NCI-H2227 (cell line): ENCODE data around the gene KAZALD1.
"Not testable (repeated sequence)": the region's sequence is repeated elsewhere in the genome, so short reads cannot be mapped to it uniquely, and the experiment has no call there.

Experiments
- DNase-seq: peaks from one replicate; lab custom pipeline; 2025; ENCODE audit not compliant: unreplicated experiment; lab: John Stamatoyannopoulos, UW

The KAZALD1 gene

GRCh38 chr10:101030496-101031127 is 31.2 kb upstream of the KAZALD1 start:
- no peak for DNase-seq

DNA sequence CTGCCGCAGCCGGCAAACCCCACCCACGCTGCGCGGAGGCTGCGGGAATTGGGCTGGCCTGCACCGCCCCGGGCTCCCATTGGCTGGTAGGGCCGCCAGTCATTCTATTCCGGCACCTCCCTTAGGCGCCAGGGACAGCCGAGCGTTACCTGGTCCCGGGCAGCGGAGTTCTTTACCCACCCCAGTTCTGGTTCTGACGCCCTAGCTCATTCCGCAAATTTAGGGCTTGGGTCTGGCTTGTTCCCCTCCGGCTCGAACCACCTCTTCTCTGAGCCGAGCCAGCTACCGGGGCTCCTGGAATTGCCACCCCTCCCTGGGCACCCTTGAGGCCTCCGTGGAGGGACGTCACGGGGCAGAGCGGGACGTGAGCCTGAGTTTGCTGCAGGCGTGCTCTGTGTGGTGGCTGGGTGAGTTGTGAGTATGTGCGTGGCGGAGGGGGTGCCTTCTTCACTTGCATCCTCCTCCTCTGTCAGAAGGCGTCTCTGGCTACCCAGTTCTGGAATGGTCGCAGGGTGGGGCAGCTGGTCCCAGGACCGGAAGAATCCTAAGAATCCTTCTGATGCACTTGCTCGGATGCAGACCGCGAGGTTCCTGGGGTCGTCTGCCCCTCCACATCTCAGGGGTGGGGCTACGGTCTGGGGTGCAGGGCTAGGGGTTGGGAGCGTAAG is 30.5 kb upstream of the KAZALD1 start, which contains the start of the genes PDZD7 and SFXN3:
Gene PDZD7 (minus strand): TSS at position 2 of the 668 bp plus-strand sequence. CDS start 910 bp downstream, outside the sequence.
Gene SFXN3 (plus strand): TSS at position 107 of the 668 bp plus-strand sequence. CDS start 3,461 bp downstream, outside the sequence.
- peak; percentile 91 for DNase-seq

DNA sequence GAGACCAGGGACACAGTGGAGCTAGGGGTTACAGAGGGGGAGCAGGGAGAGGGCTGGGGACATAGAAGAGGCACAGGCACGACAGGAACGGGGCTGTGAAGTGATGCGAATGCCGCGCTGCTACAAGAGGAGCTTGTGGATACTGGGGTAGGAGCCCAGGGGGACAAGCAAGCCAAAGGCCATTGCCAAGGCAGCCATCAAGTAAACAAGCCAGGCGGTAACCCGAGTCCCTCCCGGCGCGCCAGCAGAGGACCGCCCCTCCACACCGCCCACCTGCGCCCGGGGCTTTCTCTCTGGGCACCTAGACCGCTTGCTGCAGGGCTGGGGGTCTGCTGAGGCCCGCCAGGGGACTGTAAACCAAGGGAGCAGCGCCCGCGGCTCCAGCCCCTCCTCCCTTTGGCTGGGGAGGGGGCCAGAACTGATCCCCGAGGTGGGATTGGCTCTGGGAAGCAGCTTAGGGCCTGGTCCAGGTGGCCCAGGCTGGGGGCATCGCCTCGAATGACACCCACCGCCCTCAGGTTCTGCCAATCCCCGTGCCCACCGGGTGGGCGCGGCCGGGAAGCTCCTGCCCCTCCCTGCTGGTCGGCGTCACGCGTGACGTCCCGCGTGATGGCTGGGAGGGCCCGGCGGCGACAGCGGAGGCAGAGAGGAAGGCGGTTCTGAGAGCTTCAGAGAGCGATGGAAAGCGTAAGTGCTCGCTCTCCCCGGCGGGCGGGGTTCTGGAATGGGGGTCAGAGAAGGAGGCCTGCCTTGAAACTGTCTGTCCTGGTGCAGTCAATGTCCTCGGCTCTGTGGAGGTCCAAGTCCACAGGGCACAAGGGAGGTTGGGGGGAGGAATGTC is 29.8 kb upstream of the KAZALD1 start:
- peak; percentile 77 for DNase-seq

DNA sequence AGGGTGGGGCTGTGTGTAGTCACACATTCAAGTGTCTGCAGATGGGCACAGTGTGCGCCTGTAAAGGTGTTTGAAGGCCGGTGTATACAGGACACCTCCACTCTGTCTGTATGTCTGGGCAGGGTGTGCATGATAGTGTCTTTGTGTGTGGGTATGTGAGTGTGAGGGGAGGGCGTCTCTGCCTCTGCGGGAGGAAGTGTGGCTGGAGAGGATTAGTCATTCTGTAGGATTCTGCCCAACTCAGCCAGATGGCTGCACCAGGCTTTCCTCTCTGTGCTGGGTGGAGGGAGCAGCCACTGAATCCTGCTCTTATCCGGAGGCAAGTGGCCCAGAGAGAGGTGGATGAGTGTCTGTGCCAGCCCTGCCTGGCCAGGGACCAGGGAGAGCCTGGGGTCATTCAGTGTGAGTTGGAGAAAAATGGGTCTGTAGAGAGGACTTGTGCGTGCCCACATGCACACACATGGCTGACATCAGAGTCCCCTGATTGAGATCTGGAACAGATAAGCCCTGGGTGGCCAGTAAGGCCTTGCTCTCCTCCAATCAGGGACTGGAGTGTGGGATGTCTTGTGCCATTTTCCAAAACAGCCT is 29.1 kb upstream of the KAZALD1 start:
- no peak for DNase-seq

- no peak for DNase-seq
These were observed 28.5 kb upstream of the KAZALD1 start for GRCh38 chr10:101033276-101033675.

DNA sequence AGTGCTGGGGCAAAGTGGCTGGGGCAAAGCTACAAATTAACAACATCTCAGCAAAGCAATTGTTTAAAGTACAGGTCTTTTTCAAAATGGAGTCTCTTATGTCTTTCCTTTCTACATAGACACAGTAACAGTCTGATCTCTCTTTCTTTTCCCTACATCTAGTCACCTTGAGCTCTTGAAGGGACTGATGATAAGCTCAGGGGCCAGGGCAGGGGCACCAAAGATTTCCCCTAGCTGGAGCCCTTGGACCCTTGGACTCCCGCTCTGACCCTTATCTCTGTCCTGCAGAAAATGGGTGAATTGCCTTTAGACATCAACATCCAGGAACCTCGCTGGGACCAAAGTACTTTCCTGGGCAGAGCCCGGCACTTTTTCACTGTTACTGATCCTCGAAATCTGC is 27.4 kb upstream of the KAZALD1 start:
- DNase-seq, result not testable (repeated sequence)

DNA sequence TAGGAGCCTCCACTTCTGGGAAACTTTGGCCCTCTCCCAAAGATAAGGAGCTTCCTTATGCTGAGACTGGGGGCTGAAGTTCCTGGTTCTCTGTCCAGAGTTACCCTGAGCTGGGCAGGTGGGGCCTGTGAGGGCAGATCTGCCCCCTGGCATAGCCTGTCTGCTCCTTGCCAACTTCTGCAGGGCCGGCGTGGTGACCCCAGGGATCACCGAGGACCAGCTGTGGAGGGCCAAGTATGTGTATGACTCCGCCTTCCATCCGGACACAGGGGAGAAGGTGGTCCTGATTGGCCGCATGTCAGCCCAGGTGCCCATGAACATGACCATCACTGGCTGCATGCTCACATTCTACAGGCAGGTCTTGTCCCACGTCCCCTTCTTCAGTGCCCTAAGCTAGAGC is 26.5 kb upstream of the KAZALD1 start:
- DNase-seq, result no peak

- no peak for DNase-seq
These were observed 25.7 kb upstream of the KAZALD1 start for GRCh38 chr10:101035916-101036702.

GRCh38 chr10:101036726-101037125 is 25.1 kb upstream of the KAZALD1 start:
- no peak for DNase-seq

DNA sequence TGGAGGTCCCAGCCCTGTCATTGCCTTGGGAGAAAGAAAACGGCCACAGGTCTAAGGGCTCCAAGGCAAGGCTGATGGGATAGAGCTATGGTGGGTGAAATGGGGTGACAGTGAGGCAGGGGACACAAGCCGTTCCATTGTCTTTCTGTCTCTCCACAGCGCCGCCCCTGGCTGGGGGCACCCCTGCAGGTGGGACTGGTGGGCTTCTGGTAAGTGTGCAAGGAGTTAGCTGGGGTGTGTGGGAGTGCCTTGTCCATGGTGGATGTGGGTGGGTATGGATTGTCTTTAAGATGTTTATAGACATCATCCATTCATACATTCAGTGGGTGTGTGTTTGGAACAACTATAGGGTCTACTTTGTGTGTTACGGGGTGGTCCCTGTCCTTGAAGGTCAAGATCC is 23.3 kb upstream of the KAZALD1 start:
- no peak for DNase-seq

- no peak for DNase-seq
These were observed 21.7 kb upstream of the KAZALD1 start for GRCh38 chr10:101040061-101040460.

- DNase-seq, result no peak
These were observed 20.9 kb upstream of the KAZALD1 start for GRCh38 chr10:101040851-101041250.

- DNase-seq, result peak; percentile 83
These were observed 20.5 kb upstream of the KAZALD1 start for GRCh38 chr10:101041252-101041761.

GRCh38 chr10:101042118-101042517 is 19.7 kb upstream of the KAZALD1 start:
- no peak for DNase-seq

- DNase-seq, result peak; percentile 93
These were observed 19.0 kb upstream of the KAZALD1 start for GRCh38 chr10:101042667-101043362.

DNA sequence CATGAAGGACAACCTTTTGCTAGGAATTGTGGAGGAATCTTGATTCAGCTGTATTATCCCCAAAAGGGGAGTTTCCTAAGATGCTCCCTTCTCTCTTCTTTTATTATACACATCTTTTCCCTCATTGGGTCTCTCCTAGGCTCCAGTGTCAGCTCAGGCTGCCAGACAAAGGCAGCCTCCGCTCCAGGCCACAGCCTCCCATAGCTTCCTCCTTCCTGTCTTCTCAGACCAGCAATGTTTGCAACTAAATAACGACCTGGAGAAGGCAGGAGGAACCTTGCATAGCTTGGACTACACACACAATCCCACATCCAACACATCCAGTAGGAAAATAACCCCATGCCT is 18.5 kb upstream of the KAZALD1 start:
- no peak for DNase-seq

DNA sequence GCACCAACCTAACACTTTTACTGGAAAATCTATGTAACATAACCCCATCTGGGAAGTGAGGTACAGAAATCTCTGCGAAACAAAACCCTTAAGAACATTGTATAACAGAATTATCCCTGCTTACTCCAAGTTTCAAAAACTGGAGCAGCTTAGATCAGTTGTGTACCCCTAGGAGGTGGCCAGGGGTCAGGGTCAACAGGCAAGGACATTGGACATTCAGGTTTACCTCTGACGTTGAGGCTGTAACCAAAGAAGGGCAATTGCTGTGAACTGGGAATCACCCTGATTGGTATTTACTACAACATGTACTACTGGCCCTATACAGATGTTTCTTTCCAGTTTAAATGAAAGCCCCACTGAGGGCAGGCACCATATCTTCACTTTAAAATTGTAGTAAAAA is 17.7 kb upstream of the KAZALD1 start:
- DNase-seq, result no peak

- peak; percentile 34 for DNase-seq
These were observed 15.2 kb upstream of the KAZALD1 start for GRCh38 chr10:101046332-101047238.

GRCh38 chr10:101047268-101047667 is 14.5 kb upstream of the KAZALD1 start:
- no peak for DNase-seq
